ENCODE results near the gene SMIM12.

DNA sequence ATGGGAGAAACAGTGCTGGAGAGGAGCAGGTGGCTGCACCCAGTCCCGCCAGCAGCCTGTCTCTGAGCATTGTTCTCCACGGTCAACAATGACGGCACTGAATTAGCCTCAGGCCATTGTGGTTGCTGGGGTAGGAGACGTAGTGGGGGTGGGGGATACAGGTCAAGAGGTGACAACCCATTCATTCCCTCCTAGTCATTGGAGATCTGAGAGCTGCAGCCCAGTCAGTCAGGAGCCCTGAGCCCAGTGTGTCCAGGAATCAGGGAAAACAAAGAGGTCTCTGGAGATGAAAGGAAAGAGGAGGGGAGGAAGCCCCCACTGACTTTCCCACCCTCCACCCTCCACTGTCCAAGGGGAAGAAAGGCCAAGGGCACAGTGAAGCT is 15.3 kb downstream of the SMIM12 start:
- TF ChIP-seq, protein P1, sequence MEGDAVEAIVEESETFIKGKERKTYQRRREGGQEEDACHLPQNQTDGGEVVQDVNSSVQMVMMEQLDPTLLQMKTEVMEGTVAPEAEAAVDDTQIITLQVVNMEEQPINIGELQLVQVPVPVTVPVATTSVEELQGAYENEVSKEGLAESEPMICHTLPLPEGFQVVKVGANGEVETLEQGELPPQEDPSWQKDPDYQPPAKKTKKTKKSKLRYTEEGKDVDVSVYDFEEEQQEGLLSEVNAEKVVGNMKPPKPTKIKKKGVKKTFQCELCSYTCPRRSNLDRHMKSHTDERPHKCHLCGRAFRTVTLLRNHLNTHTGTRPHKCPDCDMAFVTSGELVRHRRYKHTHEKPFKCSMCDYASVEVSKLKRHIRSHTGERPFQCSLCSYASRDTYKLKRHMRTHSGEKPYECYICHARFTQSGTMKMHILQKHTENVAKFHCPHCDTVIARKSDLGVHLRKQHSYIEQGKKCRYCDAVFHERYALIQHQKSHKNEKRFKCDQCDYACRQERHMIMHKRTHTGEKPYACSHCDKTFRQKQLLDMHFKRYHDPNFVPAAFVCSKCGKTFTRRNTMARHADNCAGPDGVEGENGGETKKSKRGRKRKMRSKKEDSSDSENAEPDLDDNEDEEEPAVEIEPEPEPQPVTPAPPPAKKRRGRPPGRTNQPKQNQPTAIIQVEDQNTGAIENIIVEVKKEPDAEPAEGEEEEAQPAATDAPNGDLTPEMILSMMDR (conservative IDR thresholded peaks at IDR 0.05) = no peak
- no peak for TF ChIP-seq ZFX (IDR thresholded peaks at IDR 0.05)

Measured in C4-2B (cell line).